ENCODE measurements around the gene EIF3L.
"Not testable (repeated sequence)": the region's sequence is repeated elsewhere in the genome, so short reads cannot be mapped to it uniquely, and the experiment has no call there.

Gene EIF3L

GRCh38 chr22:37849089-37849751, at the start of gene EIF3L:
TSS of gene EIF3L (plus strand) at chr22:37849419. CDS start at chr22:37849450, 31 bp downstream.
- Mint-ChIP-seq H3K9me3 (peaks cover 3% of the 10 kb centered on the region), H3K4me3 (peak within 1 kb of the TSS; percentile 98), H3K27me3 (no peaks in the 10 kb centered on the region), H3K36me3 (ENCODE audit: low read depth) (peaks cover 52% of the 10 kb centered on the region), H3K27ac (peak within 1 kb of the TSS; percentile 93), H3K4me1 (ENCODE audit: low read depth) (peaks cover 55% of the 10 kb centered on the region)

DNA sequence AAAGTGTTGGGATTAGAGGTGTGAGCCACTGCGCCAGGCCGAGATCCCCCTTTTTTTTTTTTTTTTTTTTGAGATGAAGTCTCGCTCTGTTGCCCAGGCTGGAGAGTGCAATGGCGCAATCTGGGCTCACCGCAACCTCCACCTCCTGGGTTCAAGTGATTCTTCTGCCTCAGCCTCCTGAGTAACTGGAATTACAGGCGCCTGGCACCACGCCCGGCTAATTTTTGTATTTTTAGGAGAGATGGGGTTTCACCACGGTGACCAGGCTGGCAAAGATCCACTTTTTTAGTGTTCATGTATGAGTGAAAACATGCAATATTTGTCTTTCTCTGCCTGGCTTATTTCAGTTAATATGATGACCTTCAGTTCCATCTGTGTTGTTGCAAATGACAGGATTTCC, 49.2 kb upstream of the EIF3L start:
- H3K27me3 Mint-ChIP-seq: peaks cover 24% of the 10 kb centered on the region
- H3K4me1 Mint-ChIP-seq (ENCODE audit: low read depth): peaks cover 10% of the 10 kb centered on the region
- not testable (repeated sequence) for H3K9me3 Mint-ChIP-seq; H3K4me3 Mint-ChIP-seq; H3K36me3 Mint-ChIP-seq (ENCODE audit: low read depth); H3K27ac Mint-ChIP-seq

DNA sequence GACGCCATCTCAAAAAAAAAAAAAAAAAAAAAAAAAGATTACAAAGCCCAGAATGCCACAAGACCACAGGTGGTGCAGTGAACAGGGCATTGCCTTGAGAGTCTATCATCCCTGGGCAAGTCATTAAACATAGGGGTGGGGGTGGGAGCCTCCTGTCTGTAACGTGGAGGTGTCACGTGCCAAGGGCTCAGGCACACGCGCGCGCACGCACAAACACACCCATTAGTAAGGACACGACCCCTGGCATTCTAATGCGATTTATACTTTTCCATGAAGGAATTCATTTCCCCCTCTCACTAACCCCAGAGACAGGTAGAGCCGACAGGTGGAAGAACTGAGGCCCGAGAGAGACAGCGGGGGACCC, 47.3 kb upstream of the EIF3L start:
- no peaks in the 10 kb centered on the region for H3K9me3 Mint-ChIP-seq
- peak overlapping the region; percentile 39 for H3K4me3 Mint-ChIP-seq
- peaks cover 41% of the 10 kb centered on the region for H3K27me3 Mint-ChIP-seq
- no peaks in the 10 kb centered on the region for H3K36me3 Mint-ChIP-seq (ENCODE audit: low read depth)
- peaks cover 25% of the 10 kb centered on the region for H3K4me1 Mint-ChIP-seq (ENCODE audit: low read depth)
- no peak overlapping the region for H3K27ac Mint-ChIP-seq

GRCh38 chr22:37802310-37803194, 46.7 kb upstream of the EIF3L start:
- H3K4me1 Mint-ChIP-seq (ENCODE audit: low read depth): peaks cover 31% of the 10 kb centered on the region
- no peak overlapping the region for H3K27ac Mint-ChIP-seq
- H3K9me3 Mint-ChIP-seq: no peaks in the 10 kb centered on the region
- H3K36me3 Mint-ChIP-seq (ENCODE audit: low read depth): no peaks in the 10 kb centered on the region
- peak overlapping the region; percentile 63 for H3K4me3 Mint-ChIP-seq
- peaks cover 48% of the 10 kb centered on the region for H3K27me3 Mint-ChIP-seq

GRCh38 chr22:37803195-37803638, 46.0 kb upstream of the EIF3L start:
- peaks cover 50% of the 10 kb centered on the region for H3K27me3 Mint-ChIP-seq
- no peak overlapping the region for H3K27ac Mint-ChIP-seq
- peak overlapping the region; percentile 63 for H3K4me3 Mint-ChIP-seq
- H3K36me3 Mint-ChIP-seq (ENCODE audit: low read depth): no peaks in the 10 kb centered on the region
- no peaks in the 10 kb centered on the region for H3K9me3 Mint-ChIP-seq
- peaks cover 36% of the 10 kb centered on the region for H3K4me1 Mint-ChIP-seq (ENCODE audit: low read depth)

DNA sequence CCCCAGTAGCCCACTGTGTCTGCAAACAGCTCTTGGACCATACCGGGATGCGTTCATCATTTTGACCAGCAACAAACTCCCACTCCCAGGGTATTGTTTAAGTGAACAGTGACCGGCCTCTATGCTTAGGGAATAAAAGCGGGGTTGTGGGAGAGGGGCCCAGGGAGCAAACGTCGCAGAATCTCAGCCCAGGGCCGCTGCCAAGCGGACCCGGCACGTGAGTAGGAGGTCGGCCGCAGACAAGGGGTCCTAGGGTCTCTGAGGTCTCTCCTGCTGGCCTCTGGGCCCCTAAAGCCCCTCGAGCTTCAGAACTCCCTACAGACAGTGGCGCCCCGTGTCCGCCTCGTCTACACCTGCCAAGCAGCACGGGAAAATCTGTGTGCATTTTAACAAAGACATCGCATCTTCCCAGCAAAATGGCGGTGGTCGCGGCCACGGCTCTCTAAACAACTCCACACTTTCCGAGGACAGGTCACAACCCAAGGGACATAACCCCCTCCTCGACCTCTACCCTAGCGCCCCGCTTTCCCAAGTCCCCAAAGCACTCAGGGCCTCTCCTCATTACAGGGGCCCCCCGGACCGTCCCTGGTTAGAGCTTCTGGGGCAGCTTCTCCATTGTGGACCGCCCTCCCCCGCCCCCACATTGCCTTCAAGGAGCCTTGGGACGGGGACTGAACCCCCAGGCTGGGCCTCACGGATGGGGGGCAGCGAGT, 45.4 kb upstream of the EIF3L start:
- no peaks in the 10 kb centered on the region for H3K9me3 Mint-ChIP-seq
- H3K4me3 Mint-ChIP-seq: peak overlapping the region; percentile 37
- H3K36me3 Mint-ChIP-seq (ENCODE audit: low read depth): no peaks in the 10 kb centered on the region
- no peak overlapping the region for H3K27ac Mint-ChIP-seq
- peaks cover 56% of the 10 kb centered on the region for H3K27me3 Mint-ChIP-seq
- peaks cover 41% of the 10 kb centered on the region for H3K4me1 Mint-ChIP-seq (ENCODE audit: low read depth)

DNA sequence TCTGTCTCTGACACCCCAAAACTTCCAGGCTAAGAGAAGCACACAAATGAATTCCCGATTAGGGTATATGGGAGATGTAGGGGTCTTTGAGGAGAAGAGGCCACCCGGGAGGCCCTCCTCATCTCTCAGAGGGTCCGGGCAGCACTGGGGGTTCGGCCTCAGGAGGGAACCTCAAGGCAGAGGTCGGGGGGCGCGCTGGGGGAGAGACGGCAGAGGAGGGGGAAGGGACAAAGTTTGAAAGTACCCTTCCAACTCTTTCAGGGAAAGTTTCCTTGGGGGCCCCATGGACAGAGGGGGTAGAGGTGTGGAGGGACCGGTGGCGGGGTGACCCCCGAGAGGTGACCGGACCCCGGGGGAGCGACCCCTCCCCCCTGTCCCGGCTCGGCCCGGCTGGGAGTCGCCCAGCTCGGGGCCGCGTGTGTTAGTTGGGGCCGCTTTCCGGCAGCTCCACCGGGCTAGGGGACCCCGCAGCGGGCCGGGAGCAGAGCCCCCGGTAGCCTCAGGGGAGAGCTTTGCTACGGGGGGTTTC, 44.8 kb upstream of the EIF3L start:
- H3K36me3 Mint-ChIP-seq (ENCODE audit: low read depth): no peaks in the 10 kb centered on the region
- H3K4me1 Mint-ChIP-seq (ENCODE audit: low read depth): peaks cover 41% of the 10 kb centered on the region
- peak overlapping the region; percentile 37 for H3K4me3 Mint-ChIP-seq
- no peaks in the 10 kb centered on the region for H3K9me3 Mint-ChIP-seq
- peaks cover 62% of the 10 kb centered on the region for H3K27me3 Mint-ChIP-seq
- H3K27ac Mint-ChIP-seq: no peak overlapping the region

DNA sequence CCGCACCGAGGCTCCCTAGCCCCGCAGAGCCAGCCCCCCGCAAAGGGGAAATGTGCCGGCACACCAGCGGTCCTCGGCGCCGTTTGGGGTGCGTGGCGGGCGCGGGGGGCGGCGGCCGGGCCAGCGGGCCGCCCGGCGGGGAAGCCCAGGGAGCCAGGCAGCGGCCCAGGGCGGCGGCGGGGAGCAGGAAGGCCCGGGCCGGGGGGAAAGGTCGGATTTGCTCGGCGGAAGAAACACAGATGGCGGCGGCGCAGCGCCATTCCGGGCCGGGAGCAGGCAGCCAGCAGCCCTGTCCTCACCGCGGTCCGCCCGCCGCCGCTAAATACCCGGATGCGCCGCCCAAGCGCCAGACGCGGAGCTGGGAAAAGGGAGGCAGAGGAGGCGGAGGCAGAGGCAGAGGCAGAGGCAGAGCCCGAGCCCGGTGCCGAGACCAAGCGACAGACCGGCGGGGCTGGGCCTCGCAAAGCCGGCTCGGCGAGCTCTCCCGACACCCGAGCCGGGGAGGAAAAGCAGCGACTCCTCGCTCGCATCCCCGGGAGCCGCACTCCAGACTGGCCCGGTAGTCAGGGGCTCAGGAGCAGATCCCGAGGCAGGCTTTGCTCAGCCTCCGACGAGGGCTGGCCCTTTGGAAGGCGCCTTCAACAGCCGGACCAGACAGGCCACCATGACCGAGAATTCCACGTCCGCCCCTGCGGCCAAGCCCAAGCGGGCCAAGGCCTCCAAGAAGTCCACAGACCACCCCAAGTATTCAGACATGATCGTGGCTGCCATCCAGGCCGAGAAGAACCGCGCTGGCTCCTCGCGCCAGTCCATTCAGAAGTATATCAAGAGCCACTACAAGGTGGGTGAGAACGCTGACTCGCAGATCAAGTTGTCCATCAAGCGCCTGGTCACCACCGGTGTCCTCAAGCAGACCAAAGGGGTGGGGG, 44.1 kb upstream of the EIF3L start:
- H3K27ac Mint-ChIP-seq: no peak overlapping the region
- no peaks in the 10 kb centered on the region for H3K36me3 Mint-ChIP-seq (ENCODE audit: low read depth)
- peak overlapping the region; percentile 72 for H3K4me3 Mint-ChIP-seq
- H3K4me1 Mint-ChIP-seq (ENCODE audit: low read depth): peaks cover 41% of the 10 kb centered on the region
- H3K27me3 Mint-ChIP-seq: peaks cover 66% of the 10 kb centered on the region
- H3K9me3 Mint-ChIP-seq: no peaks in the 10 kb centered on the region

GRCh38 chr22:37805810-37806277, 43.4 kb upstream of the EIF3L start:
- Mint-ChIP-seq H3K36me3 (ENCODE audit: low read depth) (no peaks in the 10 kb centered on the region), H3K27me3 (peaks cover 62% of the 10 kb centered on the region), H3K27ac (no peak overlapping the region), H3K4me3 (peak overlapping the region; percentile 72), H3K9me3 (no peaks in the 10 kb centered on the region), H3K4me1 (ENCODE audit: low read depth) (peaks cover 41% of the 10 kb centered on the region)

- Mint-ChIP-seq H3K4me1 (ENCODE audit: low read depth) (peaks cover 41% of the 10 kb centered on the region), H3K36me3 (ENCODE audit: low read depth) (no peaks in the 10 kb centered on the region), H3K27ac (no peak overlapping the region), H3K9me3 (no peaks in the 10 kb centered on the region), H3K27me3 (peaks cover 62% of the 10 kb centered on the region), H3K4me3 (peak overlapping the region; percentile 81)
These were observed 42.5 kb upstream of the EIF3L start for GRCh38 chr22:37806409-37807333.

GRCh38 chr22:37807410-37808293, 41.6 kb upstream of the EIF3L start, which contains the start of gene GCAT:
TSS of gene GCAT (plus strand) at chr22:37807934. CDS start at chr22:37807968, 34 bp downstream.
- H3K4me3 Mint-ChIP-seq: peak within 1 kb of the TSS; percentile 81
- peaks cover 62% of the 10 kb centered on the region for H3K27me3 Mint-ChIP-seq
- no peaks in the 10 kb centered on the region for H3K36me3 Mint-ChIP-seq (ENCODE audit: low read depth)
- no peak within 1 kb of the TSS for H3K27ac Mint-ChIP-seq
- H3K4me1 Mint-ChIP-seq (ENCODE audit: low read depth): peaks cover 37% of the 10 kb centered on the region
- H3K9me3 Mint-ChIP-seq: no peaks in the 10 kb centered on the region

DNA sequence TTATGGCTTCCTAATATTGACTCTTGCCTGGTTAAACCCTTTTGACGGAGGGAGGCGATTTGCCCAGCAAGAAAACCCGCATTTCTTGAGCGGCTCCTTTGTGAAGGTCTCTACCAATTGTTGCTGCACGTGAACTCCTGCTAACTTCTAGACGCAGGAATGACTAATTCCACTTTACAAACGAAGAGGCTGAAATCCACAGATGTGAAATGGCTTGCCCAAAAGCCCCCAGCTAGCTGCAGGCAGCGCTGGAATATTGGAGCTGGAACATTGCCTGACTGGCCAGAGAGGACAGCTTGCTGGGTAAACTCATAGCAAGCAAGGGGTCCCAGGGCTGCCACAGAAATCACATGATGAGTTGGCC, 40.9 kb upstream of the EIF3L start:
- Mint-ChIP-seq H3K36me3 (ENCODE audit: low read depth) (no peaks in the 10 kb centered on the region), H3K27me3 (peaks cover 55% of the 10 kb centered on the region), H3K4me1 (ENCODE audit: low read depth) (peaks cover 31% of the 10 kb centered on the region), H3K4me3 (peak overlapping the region; percentile 81), H3K27ac (no peak overlapping the region), H3K9me3 (no peaks in the 10 kb centered on the region)
